Suprapubic skin (tissue), 4 donors: Measurements from ENCODE around the gene EPHB1. TPM values are rescaled to one million over a fixed set of nuclear protein-coding genes. Genes with fewer than 3 reads are reported as not detected.

Source experiments
- DNase-seq, 2 donors: peaks; one replicate each; pipeline ENCODE4 v3.0.0-alpha.2; 2019; ENCODE audit warnings: low spot score in 2 of 2
- H3K27ac ChIP-seq: fragments of 200-600 bp; sonication (generic); one replicate; pipeline ENCODE4 v1.5.1; 2019
- H3K27me3 ChIP-seq: fragments of 200-600 bp; sonication (generic); one replicate; pipeline ENCODE4 v1.5.1; 2019
- H3K36me3 ChIP-seq: fragments of 200-600 bp; sonication (generic); one replicate; pipeline ENCODE4 v1.5.1; 2019
- H3K4me1 ChIP-seq: fragments of 200-600 bp; sonication (generic); one replicate; pipeline ENCODE4 v1.5.1; 2019
- H3K4me3 ChIP-seq: fragments of 200-600 bp; sonication (generic); one replicate; pipeline ENCODE4 v1.5.1; 2019; ENCODE audit warnings: mild to moderate bottlenecking
- H3K9me3 ChIP-seq: fragments of 200-600 bp; sonication (generic); one replicate; pipeline ENCODE4 v1.5.1; 2019
- EP300 ChIP-seq: sonication (generic); formaldehyde crosslinking; IDR thresholded peaks from one replicate; pipeline ENCODE4 v1.6.1; 2017; ENCODE audit warnings: antibody characterized with exemption
- POLR2A ChIP-seq, 2 donors: fragments of 450-650 bp; IDR thresholded peaks; one replicate each; pipeline ENCODE4 v1.6.1; 2017; ENCODE audit warnings: antibody characterized with exemption in 2 of 2, mild to moderate bottlenecking in 2 of 2, moderate library complexity in 2 of 2
- POLR2AphosphoS5 ChIP-seq, 3 donors: sonication (generic); formaldehyde crosslinking; IDR thresholded peaks; one replicate each; pipeline ENCODE4 v1.6.1; 2017; ENCODE audit warnings: antibody characterized with exemption in 3 of 3
- WGBS: methylation state at CpG from one replicate; pipeline ENCODE4 v1.1.5; 2018; 5-methylcytosine and 5-hydroxymethylcytosine counted together
- total RNA-seq, 4 donors: library from RNA; depleted of rRNA; stranded (reverse); fragments of >200 nt; gene quantifications; one replicate each; pipeline ENCODE4 v1.1.0, GENCODE V29; 2016
- TF ChIP-seq, protein P1 (sequence below), 2 donors: fragments of 200-600 bp in 1 of 2; fragments of 450-650 bp in 1 of 2; sonication (generic) in 1 of 2; IDR thresholded peaks; one replicate each; pipeline ENCODE4 v1.5.1; 2016 to 2019; ENCODE audit warnings: antibody characterized with exemption in 2 of 2, mild to moderate bottlenecking in 1 of 2, moderate library complexity in 1 of 2

The EPHB1 gene
- total RNA-seq, 4 donors from 2014 or later = 8.5 to 30.7 (median 18.5) TPM

DNA sequence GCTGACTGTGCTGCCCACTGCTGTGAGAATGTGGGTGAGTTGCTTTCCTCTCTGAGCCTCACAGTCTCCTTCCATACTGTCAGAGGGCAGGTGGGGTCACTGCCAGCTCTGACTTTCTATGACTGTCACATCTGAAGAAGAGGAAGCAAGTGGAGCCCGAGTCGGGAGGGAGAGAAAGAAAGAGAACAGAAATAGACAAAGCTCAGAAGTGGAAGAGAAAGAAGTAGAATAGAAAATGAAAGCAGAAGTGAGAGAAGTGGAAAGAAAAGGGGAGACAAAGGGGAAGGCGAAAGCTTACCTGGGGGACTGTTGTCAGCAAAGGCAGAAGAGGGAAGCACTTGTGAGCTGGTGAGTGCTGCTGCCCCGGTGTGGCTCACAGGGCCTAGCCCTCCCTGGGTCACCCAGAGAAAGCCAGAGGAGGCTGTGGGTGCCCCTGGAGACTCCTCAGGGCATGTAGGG, 57.9 kb downstream of the EPHB1 start:
- Histone ChIP-seq H3K4me3 (no peak overlapping the region), H3K36me3 (no peaks in the 10 kb centered on the region), H3K9me3 (no peaks in the 10 kb centered on the region), H3K27me3 (no peaks in the 10 kb centered on the region), H3K4me1 (peaks cover 2% of the 10 kb centered on the region), H3K27ac (no peak overlapping the region)
- no peak for TF ChIP-seq EP300
- no peak for TF ChIP-seq POLR2AphosphoS5 (IDR thresholded peaks at IDR 0.05)
- TF ChIP-seq POLR2A (IDR thresholded peaks at IDR 0.05) = no peak
- TF ChIP-seq, protein P1, sequence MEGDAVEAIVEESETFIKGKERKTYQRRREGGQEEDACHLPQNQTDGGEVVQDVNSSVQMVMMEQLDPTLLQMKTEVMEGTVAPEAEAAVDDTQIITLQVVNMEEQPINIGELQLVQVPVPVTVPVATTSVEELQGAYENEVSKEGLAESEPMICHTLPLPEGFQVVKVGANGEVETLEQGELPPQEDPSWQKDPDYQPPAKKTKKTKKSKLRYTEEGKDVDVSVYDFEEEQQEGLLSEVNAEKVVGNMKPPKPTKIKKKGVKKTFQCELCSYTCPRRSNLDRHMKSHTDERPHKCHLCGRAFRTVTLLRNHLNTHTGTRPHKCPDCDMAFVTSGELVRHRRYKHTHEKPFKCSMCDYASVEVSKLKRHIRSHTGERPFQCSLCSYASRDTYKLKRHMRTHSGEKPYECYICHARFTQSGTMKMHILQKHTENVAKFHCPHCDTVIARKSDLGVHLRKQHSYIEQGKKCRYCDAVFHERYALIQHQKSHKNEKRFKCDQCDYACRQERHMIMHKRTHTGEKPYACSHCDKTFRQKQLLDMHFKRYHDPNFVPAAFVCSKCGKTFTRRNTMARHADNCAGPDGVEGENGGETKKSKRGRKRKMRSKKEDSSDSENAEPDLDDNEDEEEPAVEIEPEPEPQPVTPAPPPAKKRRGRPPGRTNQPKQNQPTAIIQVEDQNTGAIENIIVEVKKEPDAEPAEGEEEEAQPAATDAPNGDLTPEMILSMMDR (IDR thresholded peaks at IDR 0.05) = no peak
- 82% methylated on average over 4 of the region's 4 CpGs for WGBS
- peak in 1 of 2 donors; percentile 60 for DNase-seq

DNA sequence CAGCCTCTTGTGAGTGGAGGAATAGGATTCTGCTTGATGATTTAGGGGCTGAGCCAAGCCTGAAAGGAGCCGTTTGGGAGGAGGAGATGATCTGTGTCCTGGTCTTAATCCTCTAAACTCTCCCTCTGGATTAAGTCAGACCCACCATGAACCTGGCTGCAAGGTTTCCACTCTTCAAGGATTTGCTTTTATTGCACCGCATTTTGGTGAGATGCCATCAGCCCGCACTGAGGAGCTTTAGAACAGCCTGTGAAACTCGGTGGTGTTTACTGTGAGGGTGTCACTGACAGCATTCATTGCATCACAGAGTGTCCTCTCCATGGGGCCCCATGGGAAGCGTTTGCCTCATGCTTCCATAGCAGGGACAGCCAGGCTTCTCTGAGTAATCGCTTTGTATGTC, 59.2 kb downstream of the EPHB1 start:
- 55% methylated on average over 6 of the region's 6 CpGs for WGBS
- no peaks in the 10 kb centered on the region for H3K27me3 ChIP-seq
- H3K27ac ChIP-seq = no peak overlapping the region
- no peak for TF ChIP-seq POLR2A (IDR thresholded peaks at IDR 0.05)
- no peak for TF ChIP-seq EP300
- no peak for TF ChIP-seq POLR2AphosphoS5 (IDR thresholded peaks at IDR 0.05)
- TF ChIP-seq, protein P1 (IDR thresholded peaks at IDR 0.05) = no peak
- peaks cover 2% of the 10 kb centered on the region for H3K4me1 ChIP-seq
- peak in 1 of 2 donors; percentile 78 for DNase-seq
- no peaks in the 10 kb centered on the region for H3K36me3 ChIP-seq
- no peaks in the 10 kb centered on the region for H3K9me3 ChIP-seq
- H3K4me3 ChIP-seq = no peak overlapping the region

DNA sequence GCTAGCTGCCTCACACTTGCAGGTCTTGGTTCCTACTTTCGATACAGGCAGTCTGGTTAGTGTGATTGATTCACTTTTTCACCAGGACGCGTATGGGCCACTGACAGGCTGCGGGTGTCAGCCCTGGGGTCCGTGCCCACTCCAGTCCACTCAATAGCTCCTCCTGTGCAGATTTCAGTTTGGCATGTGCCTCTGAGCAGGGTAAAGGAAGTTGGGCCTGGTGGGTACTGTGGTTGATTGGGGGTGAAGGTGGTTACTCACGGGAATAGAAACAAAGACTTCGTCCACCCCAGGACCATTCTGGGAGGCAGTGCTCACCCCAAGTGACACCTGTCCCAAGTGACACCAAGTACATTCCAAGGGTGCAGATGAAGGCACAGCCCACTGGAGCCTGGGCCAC, 62.3 kb downstream of the EPHB1 start:
- TF ChIP-seq POLR2AphosphoS5 (IDR thresholded peaks at IDR 0.05) (no peak), EP300 (no peak), POLR2A (IDR thresholded peaks at IDR 0.05) (no peak)
- TF ChIP-seq, protein P1 (IDR thresholded peaks at IDR 0.05) = no peak
- Histone ChIP-seq H3K27ac (no peak overlapping the region), H3K27me3 (no peaks in the 10 kb centered on the region), H3K4me1 (no peaks in the 10 kb centered on the region), H3K36me3 (no peaks in the 10 kb centered on the region), H3K9me3 (no peaks in the 10 kb centered on the region), H3K4me3 (no peak overlapping the region)
- DNase-seq = peak in 1 of 2 donors; percentile 2
- 87% methylated on average over 6 of the region's 7 CpGs for WGBS

DNA sequence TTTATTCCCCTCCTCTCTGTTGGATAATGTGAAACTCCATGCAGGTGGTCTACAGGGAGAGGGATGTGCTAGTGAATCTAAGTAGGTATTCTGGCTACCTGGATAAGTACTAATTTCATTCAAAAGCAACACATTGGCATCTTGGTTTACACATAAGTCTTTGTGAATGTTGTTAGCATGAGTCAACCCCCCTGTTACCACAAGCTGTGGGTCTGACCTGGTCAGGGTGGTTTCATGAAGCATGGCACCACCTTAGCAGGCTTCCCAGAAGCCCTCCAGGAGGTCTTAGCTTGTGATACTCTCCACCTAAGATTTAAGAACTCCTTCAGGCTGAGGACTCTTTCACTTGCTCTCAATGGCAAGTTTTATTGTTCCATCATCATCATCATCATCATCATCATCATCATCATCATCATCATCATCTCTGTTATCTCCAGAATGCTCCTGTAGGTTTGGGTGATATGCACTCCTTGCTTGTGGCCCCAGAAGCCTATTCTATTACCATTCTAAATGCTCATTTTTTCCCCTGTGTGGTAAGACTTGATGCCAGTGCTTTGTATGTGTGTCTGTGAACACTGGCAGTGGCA, 62.8 kb downstream of the EPHB1 start:
- DNase-seq = peak in 1 of 2 donors; percentile 20
- no peaks in the 10 kb centered on the region for H3K36me3 ChIP-seq
- no peaks in the 10 kb centered on the region for H3K9me3 ChIP-seq
- no peaks in the 10 kb centered on the region for H3K27me3 ChIP-seq
- no peak overlapping the region for H3K27ac ChIP-seq
- H3K4me1 ChIP-seq = no peaks in the 10 kb centered on the region
- H3K4me3 ChIP-seq = no peak overlapping the region
- no peak for TF ChIP-seq POLR2A (IDR thresholded peaks at IDR 0.05)

DNA sequence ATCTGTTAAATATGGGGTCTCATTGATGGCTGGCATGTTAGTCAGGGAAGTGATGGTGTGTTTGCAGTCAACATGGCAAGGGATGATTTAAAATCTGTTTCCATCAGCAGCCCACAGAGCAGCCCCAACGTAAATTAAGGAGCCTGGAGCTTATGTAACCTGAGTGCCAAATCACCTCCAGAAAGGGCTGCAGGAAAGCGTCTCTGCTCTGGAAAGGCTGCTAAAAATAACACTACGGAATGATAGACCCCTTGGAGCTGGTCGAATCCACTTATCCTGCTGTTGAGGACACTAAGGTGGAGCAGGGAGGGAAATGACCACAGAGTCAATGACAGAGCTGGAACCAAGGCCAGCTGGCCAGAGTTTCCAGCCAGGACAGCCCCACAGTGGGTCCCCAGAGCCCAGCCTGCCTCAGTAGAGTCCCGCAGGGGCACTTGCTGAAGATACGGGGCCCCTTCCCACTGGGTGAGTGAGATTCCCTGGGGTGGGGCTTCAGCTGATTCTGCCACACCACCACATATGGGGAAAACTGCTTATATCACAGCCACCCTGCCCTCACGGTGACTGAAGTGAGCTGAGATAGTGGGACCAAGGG, 63.5 kb downstream of the EPHB1 start:
- Histone ChIP-seq H3K36me3 (no peaks in the 10 kb centered on the region), H3K27me3 (no peaks in the 10 kb centered on the region), H3K4me1 (no peaks in the 10 kb centered on the region), H3K4me3 (no peak overlapping the region), H3K27ac (no peak overlapping the region), H3K9me3 (no peaks in the 10 kb centered on the region)
- 62% methylated on average over 5 of the region's 7 CpGs for WGBS
- DNase-seq = peak in 1 of 2 donors; percentile 57
- TF ChIP-seq POLR2AphosphoS5 (IDR thresholded peaks at IDR 0.05) (no peak), POLR2A (IDR thresholded peaks at IDR 0.05) (no peak), EP300 (no peak)
- TF ChIP-seq, protein P1 (IDR thresholded peaks at IDR 0.05) = no peak
